GM20000 (cell line): Measurements from ENCODE around the gene MRPS33.

Source experiments
- DNase-seq: peaks from one replicate; pipeline ENCODE4 v3.0.0; 2012; ENCODE audit warnings: low spot score
- CTCF ChIP-seq: IDR thresholded peaks from 2 replicates; pipeline ENCODE4 v1.5.1; 2012; ENCODE audit warnings: mild to moderate bottlenecking, control low read depth; ENCODE audit errors: extremely low read depth, missing control alignments

MRPS33 gene

DNA sequence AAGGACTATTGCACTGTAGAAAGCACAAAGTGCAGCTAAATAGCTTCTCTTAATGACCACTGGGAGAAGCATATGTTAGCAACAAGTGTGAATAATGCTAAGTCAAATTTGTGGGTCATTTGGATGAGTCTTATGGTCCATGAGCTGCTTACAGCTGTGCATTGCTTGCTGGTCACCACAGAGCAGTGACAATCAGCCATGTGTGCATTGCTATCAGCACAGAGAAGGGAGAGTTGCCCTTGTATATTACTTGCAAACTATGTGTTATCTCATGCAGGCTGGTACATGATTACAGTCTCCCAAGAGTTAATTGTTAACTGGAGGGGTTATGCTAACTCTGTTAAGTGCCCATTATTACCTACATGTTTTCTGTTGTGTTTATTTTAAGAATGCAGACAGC lies 25.7 kb downstream of the MRPS33 start:
- no peak for TF ChIP-seq CTCF
- no peak for DNase-seq

DNA sequence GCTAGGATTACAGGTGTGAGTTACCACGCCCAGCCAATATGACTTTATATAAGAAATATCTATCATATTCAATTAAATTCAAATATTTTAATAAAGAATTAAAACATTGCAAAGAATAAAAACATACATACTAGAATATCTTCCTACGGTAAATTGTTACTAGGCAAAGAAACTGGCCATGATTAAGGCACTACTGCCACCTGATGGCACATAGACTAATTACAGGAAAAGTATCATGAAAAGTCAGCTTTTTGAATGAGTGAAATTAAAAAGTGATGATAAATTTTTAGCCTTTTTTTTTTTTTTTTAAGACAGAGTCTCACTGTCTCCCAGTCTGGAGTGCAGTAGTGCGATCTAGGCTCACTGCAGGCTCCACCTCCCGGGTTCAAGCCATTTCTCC lies 30.9 kb downstream of the MRPS33 start:
- DNase-seq: no peak
- TF ChIP-seq CTCF: no peak

GRCh38 chr7:140982508-140982907 lies 32.2 kb downstream of the MRPS33 start:
- no peak for DNase-seq
- no peak for TF ChIP-seq CTCF

GRCh38 chr7:140981951-140982350 lies 32.8 kb downstream of the MRPS33 start:
- DNase-seq: no peak
- TF ChIP-seq CTCF: no peak

- DNase-seq: no peak
These were observed 37.0 kb downstream of the MRPS33 start for GRCh38 chr7:140977741-140978140.

DNA sequence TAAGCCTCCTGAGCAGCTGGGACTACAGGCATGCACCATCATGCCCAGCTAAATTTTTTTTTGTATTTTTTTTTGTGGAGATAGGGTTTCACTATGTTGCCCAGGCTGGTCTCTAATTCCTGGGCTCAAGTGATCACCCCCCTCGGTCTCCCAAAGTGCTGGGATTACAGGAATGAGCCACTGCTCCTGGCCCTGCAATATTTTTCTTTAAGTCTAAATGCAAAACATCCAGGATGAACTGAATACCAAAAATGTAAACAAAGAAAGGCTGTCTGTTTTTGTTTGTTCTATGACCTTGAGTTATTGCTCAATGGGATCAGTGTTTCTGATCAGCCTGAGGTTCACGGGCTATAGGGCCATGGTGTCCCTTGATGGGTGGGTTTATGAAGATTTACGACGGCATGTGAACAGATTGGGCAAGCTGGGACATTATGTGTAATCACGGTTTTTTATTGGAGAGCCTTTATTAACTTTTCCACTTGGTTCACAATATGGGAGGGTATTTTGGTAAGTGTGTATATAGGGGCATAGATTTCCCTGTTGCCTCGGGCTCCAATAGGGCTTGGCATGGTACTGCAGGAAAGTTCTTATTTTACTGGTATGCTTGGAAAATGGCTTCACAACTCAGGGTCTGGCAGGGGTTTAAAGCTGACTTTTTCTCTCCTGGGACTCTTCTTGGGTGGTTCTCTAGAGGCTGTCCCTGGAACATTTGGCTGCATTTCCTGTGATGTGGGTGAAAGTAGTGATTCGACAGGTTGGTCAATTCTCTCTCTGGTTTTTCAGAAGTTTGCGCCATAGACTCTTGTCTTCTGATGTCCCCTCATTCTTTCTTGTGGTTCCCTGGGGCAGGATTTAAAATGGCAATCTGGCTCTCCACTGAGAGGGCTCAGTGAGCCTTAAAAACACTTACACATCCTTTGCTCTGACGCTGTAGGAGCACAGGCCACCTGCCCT lies 41.6 kb downstream of the MRPS33 start:
- no peak for TF ChIP-seq CTCF
- DNase-seq: no peak

More at GRCh38 chr7:140977741-140978140, 37.0 kb downstream of the MRPS33 start:
- no peak for TF ChIP-seq CTCF

GRCh38 chr7:140972344-140972743 lies 42.4 kb downstream of the MRPS33 start:
- no peak for TF ChIP-seq CTCF
- no peak for DNase-seq
